Measurements from ENCODE around the gene SPEG. TPM values are rescaled to one million over a fixed set of nuclear protein-coding genes. Genes with fewer than 3 reads are reported as not detected.
A peak's percentile ranks its signal among the peaks of the same experiment; 100 is the strongest.

Gene SPEG
- total and polyA plus RNA-seq, 2 experiments from 2014 or later, result 12.6 to 32.4 TPM

- no peaks in the 10 kb centered on the region; the same call in 1 of the 2 replicates for H3F3A ChIP-seq (replicated peaks; ENCODE audit: low read depth)
- TF ChIP-seq CTCF (conservative IDR thresholded peaks at IDR 0.05; ENCODE audit: low read depth in 2 of 2) (no peak), EZH2 (IDR thresholded peaks at IDR 0.05; ENCODE audit: low read depth, unreplicated experiment) (no peak), EZH2phosphoT487 (IDR thresholded peaks at IDR 0.05; ENCODE audit: unreplicated experiment) (no peak), ETS1 (IDR thresholded peaks at IDR 0.05) (no peak), JUNB (IDR thresholded peaks at IDR 0.05; ENCODE audit: unreplicated experiment) (no peak), CREB1 (CRISPR knock-in tag; IDR thresholded peaks at IDR 0.05; ENCODE audit: low read depth) (no peak), ZNF331 (CRISPR knock-in tag; IDR thresholded peaks at IDR 0.05; ENCODE audit: low read depth) (no peak), ZNF462 (CRISPR knock-in tag; IDR thresholded peaks at IDR 0.05) (no peak), NANOG (IDR thresholded peaks at IDR 0.05; ENCODE audit: borderline replicate concordance) (no peak), STAT1 (IDR thresholded peaks at IDR 0.05; ENCODE audit: unreplicated experiment) (no peak), POLR2AphosphoS5 (IDR thresholded peaks at IDR 0.05; ENCODE audit: low read depth) (no peak), ZNF114 (CRISPR knock-in tag; IDR thresholded peaks at IDR 0.05) (no peak), REST (IDR thresholded peaks at IDR 0.05; ENCODE audit: unreplicated experiment) (no peak)
- H3K4me1 Mint-ChIP-seq, result peaks cover 38% of the 10 kb centered on the region
- peaks cover 16% of the 10 kb centered on the region for H3K4me1 ChIP-seq (ENCODE audit: insufficient read depth)
- DNase-seq (ENCODE audit: low spot score) (peak; percentile 45), ATAC-seq (peak; percentile 8)
- no peaks in the 10 kb centered on the region for H3K9me2 ChIP-seq (ENCODE audit: insufficient read depth)
- no peak overlapping the region for H3K27ac Mint-ChIP-seq
- no peaks in the 10 kb centered on the region for H3K9me3 Mint-ChIP-seq
- peaks cover 15% of the 10 kb centered on the region for H3K27me3 Mint-ChIP-seq (ENCODE audit: insufficient read depth, low read depth, poor library complexity)
- no peak overlapping the region for H3K27ac ChIP-seq (ENCODE audit: low read depth)
- no peaks in the 10 kb centered on the region for H3K36me3 ChIP-seq (ENCODE audit: insufficient read depth)
- no peak overlapping the region for H3K4me3 ChIP-seq
- H2AFZ ChIP-seq, result peak overlapping the region; percentile 97
- H3K4me3 Mint-ChIP-seq, result no peak overlapping the region
- no peaks in the 10 kb centered on the region for H3K79me2 ChIP-seq (replicated peaks; ENCODE audit: insufficient read depth)
- peak overlapping the region; percentile 65; the same call in 1 of the 2 replicates for H3K4me2 ChIP-seq
- H3K36me3 Mint-ChIP-seq (ENCODE audit: low read depth), result no peaks in the 10 kb centered on the region
- H4K20me1 ChIP-seq (replicated peaks; ENCODE audit: insufficient read depth), result no peaks in the 10 kb centered on the region
- H3K27me3 ChIP-seq (ENCODE audit: insufficient read depth), result no peaks in the 10 kb centered on the region
These were observed 30.2 kb upstream of the SPEG start for GRCh38 chr2:219404291-219404910.

Data from GM23338 (cell line).